Vagina (tissue), 2 donors: ENCODE measurements around the gene FIGNL1.

Experiments used
- POLR2A ChIP-seq, 2 donors: fragments of 450-650 bp; IDR thresholded peaks; one replicate each; pipeline ENCODE4 v1.6.1; 2017; ENCODE audit warnings: antibody characterized with exemption in 2 of 2, mild to moderate bottlenecking in 2 of 2, moderate library complexity in 2 of 2
- POLR2AphosphoS5 ChIP-seq, 2 donors: sonication (generic); formaldehyde crosslinking; IDR thresholded peaks; one replicate each; pipeline ENCODE4 v1.9.0; 2017; ENCODE audit warnings: antibody characterized with exemption in 2 of 2, mild to moderate bottlenecking in 2 of 2, low read depth in 1 of 2; ENCODE audit not compliant: insufficient read depth in 1 of 2
- TF ChIP-seq, protein P1 (sequence below), 3 experiments: fragments of 450-650 bp in 2 of 3; fragments of 200-600 bp in 1 of 3; sonication (generic) in 1 of 3; IDR thresholded peaks; one replicate each; pipeline ENCODE4 v1.5.1; 2017 to 2019; ENCODE audit warnings: antibody characterized with exemption in 3 of 3, mild to moderate bottlenecking in 2 of 3, moderate library complexity in 2 of 3

DNA sequence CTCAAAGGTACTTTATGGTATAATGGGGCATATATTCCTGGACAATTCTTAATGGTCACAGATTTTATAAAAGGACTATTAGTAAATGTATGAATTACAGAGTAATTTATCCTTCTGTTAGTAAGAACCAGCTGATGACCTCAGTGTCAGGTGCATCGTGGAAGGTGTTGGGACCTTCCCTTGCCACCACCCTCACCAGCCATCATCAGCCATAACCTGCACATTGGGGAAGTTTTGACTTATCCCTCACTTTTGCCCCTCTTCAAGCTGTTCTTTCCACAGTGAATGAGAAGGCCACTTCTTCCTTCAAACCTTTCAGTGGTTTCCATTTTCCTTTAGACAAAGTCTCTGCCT is 52.2 kb downstream of the FIGNL1 start:
- TF ChIP-seq POLR2A (IDR thresholded peaks at IDR 0.05) (no peak), POLR2AphosphoS5 (IDR thresholded peaks at IDR 0.05; ENCODE audit: insufficient read depth in 1 of 2, low read depth in 1 of 2) (no peak)
- TF ChIP-seq, protein P1, sequence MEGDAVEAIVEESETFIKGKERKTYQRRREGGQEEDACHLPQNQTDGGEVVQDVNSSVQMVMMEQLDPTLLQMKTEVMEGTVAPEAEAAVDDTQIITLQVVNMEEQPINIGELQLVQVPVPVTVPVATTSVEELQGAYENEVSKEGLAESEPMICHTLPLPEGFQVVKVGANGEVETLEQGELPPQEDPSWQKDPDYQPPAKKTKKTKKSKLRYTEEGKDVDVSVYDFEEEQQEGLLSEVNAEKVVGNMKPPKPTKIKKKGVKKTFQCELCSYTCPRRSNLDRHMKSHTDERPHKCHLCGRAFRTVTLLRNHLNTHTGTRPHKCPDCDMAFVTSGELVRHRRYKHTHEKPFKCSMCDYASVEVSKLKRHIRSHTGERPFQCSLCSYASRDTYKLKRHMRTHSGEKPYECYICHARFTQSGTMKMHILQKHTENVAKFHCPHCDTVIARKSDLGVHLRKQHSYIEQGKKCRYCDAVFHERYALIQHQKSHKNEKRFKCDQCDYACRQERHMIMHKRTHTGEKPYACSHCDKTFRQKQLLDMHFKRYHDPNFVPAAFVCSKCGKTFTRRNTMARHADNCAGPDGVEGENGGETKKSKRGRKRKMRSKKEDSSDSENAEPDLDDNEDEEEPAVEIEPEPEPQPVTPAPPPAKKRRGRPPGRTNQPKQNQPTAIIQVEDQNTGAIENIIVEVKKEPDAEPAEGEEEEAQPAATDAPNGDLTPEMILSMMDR (IDR thresholded peaks at IDR 0.05) = no peak
